Stimulated activated CD4-positive, alpha-beta T cell treated with anti-CD3 and anti-CD28 coated beads, Interleukin-15, amount 100 ng/mL, for 1 hour (primary cell): ENCODE measurements around the gene ANKIB1.
"Not testable (repeated sequence)": the region's sequence is repeated elsewhere in the genome, so short reads cannot be mapped to it uniquely, and the experiment has no call there.

Source experiments
- DNase-seq, 2 donors: peaks; one replicate each; pipeline ENCODE4 v3.0.0-alpha.2; 2020; ENCODE audit warnings: low read depth in 1 of 2, low spot score in 1 of 2

Gene ANKIB1

GRCh38 chr7:92325173-92325572, 79.4 kb downstream of the ANKIB1 start:
- no peak for DNase-seq

GRCh38 chr7:92325858-92326257, 80.1 kb downstream of the ANKIB1 start:
- DNase-seq = no peak

GRCh38 chr7:92330835-92331438, 85.2 kb downstream of the ANKIB1 start:
- DNase-seq = no peak

GRCh38 chr7:92331508-92331907, 85.7 kb downstream of the ANKIB1 start:
- DNase-seq = no peak

- DNase-seq = no peak
Measured at GRCh38 chr7:92332782-92333181, 87.0 kb downstream of the ANKIB1 start.

- DNase-seq = no peak
Measured at GRCh38 chr7:92333866-92334265, 88.1 kb downstream of the ANKIB1 start.

GRCh38 chr7:92335574-92335973, 89.8 kb downstream of the ANKIB1 start:
- DNase-seq = no peak

- no peak for DNase-seq
Measured at GRCh38 chr7:92336662-92337340, 91.0 kb downstream of the ANKIB1 start.

GRCh38 chr7:92340016-92340415, 94.2 kb downstream of the ANKIB1 start:
- DNase-seq = no peak

GRCh38 chr7:92343714-92344113, 97.9 kb downstream of the ANKIB1 start:
- no peak for DNase-seq

- DNase-seq = no peak
Measured at GRCh38 chr7:92352009-92352408, 106.2 kb downstream of the ANKIB1 start.

- DNase-seq = no peak
Measured at GRCh38 chr7:92354214-92354613, 108.4 kb downstream of the ANKIB1 start.

- no peak for DNase-seq
Measured at GRCh38 chr7:92356406-92356805, 110.6 kb downstream of the ANKIB1 start.

- DNase-seq = no peak
Measured at GRCh38 chr7:92357260-92357659, 111.5 kb downstream of the ANKIB1 start.

- not testable (repeated sequence) for DNase-seq
Measured at GRCh38 chr7:92359179-92359578, 113.4 kb downstream of the ANKIB1 start.

- DNase-seq = no peak
Measured at GRCh38 chr7:92359801-92360200, 114.0 kb downstream of the ANKIB1 start.

- no peak for DNase-seq
Measured at GRCh38 chr7:92360387-92360786, 114.6 kb downstream of the ANKIB1 start.

- no peak for DNase-seq
Measured at GRCh38 chr7:92362131-92362530, 116.4 kb downstream of the ANKIB1 start.

- DNase-seq = no peak
Measured at GRCh38 chr7:92366730-92367129, 121.0 kb downstream of the ANKIB1 start.

- no peak for DNase-seq
Measured at GRCh38 chr7:92368741-92369140, 123.0 kb downstream of the ANKIB1 start.

- no peak for DNase-seq
Measured at GRCh38 chr7:92375013-92375412, 129.2 kb downstream of the ANKIB1 start.

GRCh38 chr7:92391071-92391470, 145.3 kb downstream of the ANKIB1 start:
- DNase-seq = no peak

GRCh38 chr7:92397542-92397941, 151.8 kb downstream of the ANKIB1 start:
- DNase-seq = no peak
